ENCODE measurements around the gene ABHD17B. TPM values are rescaled to one million over a fixed set of nuclear protein-coding genes. Genes with fewer than 3 reads are reported as not detected.

Gene ABHD17B
- total RNA-seq, 4 donors from 2014 or later = 11.5 to 67.2 (median 16.2) TPM

- Histone ChIP-seq H3K36me3 (no peaks in the 10 kb centered on the region), H3K4me3 (no peak overlapping the region), H3K4me1 (no peaks in the 10 kb centered on the region), H3K9me3 (no peaks in the 10 kb centered on the region), H3K27me3 (no peaks in the 10 kb centered on the region), H3K27ac (peak overlapping the region in 1 of 2 donors; percentile 12)
- DNase-seq = no peak
- intact Hi-C loops (cut with DNase I; ENCODE audit: low total_unique reads) = no loop called here
- TF ChIP-seq CTCF (IDR thresholded peaks at IDR 0.05) (no peak), POLR2A (IDR thresholded peaks at IDR 0.05) (no peak)
Observed at GRCh38 chr9:71929791-71930440, 18.9 kb upstream of the ABHD17B start.

GRCh38 chr9:71929223-71929622 lies 18.2 kb upstream of the ABHD17B start:
- TF ChIP-seq POLR2A (IDR thresholded peaks at IDR 0.05) = no peak
- no peak for TF ChIP-seq CTCF (IDR thresholded peaks at IDR 0.05)
- H3K4me3 ChIP-seq = no peak overlapping the region
- no peaks in the 10 kb centered on the region for H3K9me3 ChIP-seq
- intact Hi-C loops (cut with DNase I; ENCODE audit: low total_unique reads) = no loop called here
- peak overlapping the region in 1 of 2 donors; percentile 12 for H3K27ac ChIP-seq
- no peaks in the 10 kb centered on the region for H3K4me1 ChIP-seq
- no peak for DNase-seq
- no peaks in the 10 kb centered on the region for H3K27me3 ChIP-seq
- H3K36me3 ChIP-seq = no peaks in the 10 kb centered on the region

- Histone ChIP-seq H3K27me3 (no peaks in the 10 kb centered on the region), H3K36me3 (no peaks in the 10 kb centered on the region), H3K4me3 (no peak overlapping the region), H3K9me3 (no peaks in the 10 kb centered on the region), H3K27ac (no peak overlapping the region), H3K4me1 (no peaks in the 10 kb centered on the region)
- no peak for DNase-seq
- intact Hi-C loops (cut with DNase I; ENCODE audit: low total_unique reads) = no loop called here
- TF ChIP-seq POLR2A (IDR thresholded peaks at IDR 0.05) = no peak
- no peak for TF ChIP-seq CTCF (IDR thresholded peaks at IDR 0.05)
Observed at GRCh38 chr9:71928806-71929205, 17.8 kb upstream of the ABHD17B start.

- Histone ChIP-seq H3K4me1 (no peaks in the 10 kb centered on the region), H3K27ac (no peak overlapping the region), H3K36me3 (no peaks in the 10 kb centered on the region), H3K9me3 (no peaks in the 10 kb centered on the region), H3K27me3 (no peaks in the 10 kb centered on the region), H3K4me3 (no peak overlapping the region)
- TF ChIP-seq CTCF (IDR thresholded peaks at IDR 0.05) (no peak), POLR2A (IDR thresholded peaks at IDR 0.05) (no peak)
- no peak for DNase-seq
- intact Hi-C loops (cut with DNase I; ENCODE audit: low total_unique reads) = no loop called here
Observed at GRCh38 chr9:71928376-71928775, 17.4 kb upstream of the ABHD17B start.

GRCh38 chr9:71925834-71926233 lies 14.8 kb upstream of the ABHD17B start:
- TF ChIP-seq CTCF (IDR thresholded peaks at IDR 0.05) (no peak), POLR2A (IDR thresholded peaks at IDR 0.05) (no peak)
- H3K4me3 ChIP-seq = no peak overlapping the region

More at GRCh38 chr9:71925834-71926233, 14.8 kb upstream of the ABHD17B start:
- Histone ChIP-seq H3K36me3 (no peaks in the 10 kb centered on the region), H3K4me1 (no peaks in the 10 kb centered on the region), H3K27ac (no peak overlapping the region), H3K27me3 (no peaks in the 10 kb centered on the region), H3K9me3 (no peaks in the 10 kb centered on the region)
- intact Hi-C loops (cut with DNase I; ENCODE audit: low total_unique reads) = no loop called here
- no peak for DNase-seq
